Measurements from ENCODE around the gene IGSF23.

DNA sequence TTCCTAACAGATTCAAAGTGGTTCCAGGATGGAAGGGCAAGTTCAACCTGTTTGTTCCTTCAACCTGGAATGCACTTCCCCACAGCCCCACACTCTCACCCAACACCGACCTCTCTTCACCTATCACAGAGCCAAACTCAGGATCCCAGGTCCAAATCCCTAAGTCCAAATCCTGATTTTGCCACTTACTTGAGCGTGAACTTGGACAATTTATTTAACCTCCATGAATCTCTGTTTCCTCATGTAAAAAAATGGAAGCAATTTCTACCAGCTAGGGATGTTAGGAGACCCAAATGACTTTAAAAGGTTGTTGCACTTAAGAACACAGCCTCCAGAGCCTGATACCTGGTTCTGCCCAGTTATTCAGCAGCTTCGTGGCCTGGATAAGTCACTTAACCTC, 5.4 kb upstream of the IGSF23 start:
- TF ChIP-seq POLR2AphosphoS5 (IDR thresholded peaks at IDR 0.05; ENCODE audit: low read depth, low read length) = no peak
- no peak for TF ChIP-seq POLR2A (IDR thresholded peaks at IDR 0.05; ENCODE audit: low read depth, low read length)
- TF ChIP-seq TAF1 (IDR thresholded peaks at IDR 0.05; ENCODE audit: borderline replicate concordance, low read depth, low read length) = no peak
